DND-41 (cell line): ENCODE results near the gene LETM1.

ENCODE experiments used
- EZH2 ChIP-seq: IDR thresholded peaks from 3 replicates; pipeline ENCODE4 v1.6.1; 2012; ENCODE audit warnings: borderline replicate concordance, low read depth, mild to moderate bottlenecking, moderate library complexity, low read length, inconsistent platforms; ENCODE audit not compliant: severe bottlenecking
- TF ChIP-seq, protein P1 (sequence below): IDR thresholded peaks from 2 replicates; pipeline ENCODE4 v1.5.1; 2012; ENCODE audit warnings: borderline replicate concordance, low read length, moderate library complexity, mild to moderate bottlenecking; ENCODE audit not compliant: poor library complexity, severe bottlenecking; ENCODE audit errors: extremely low read depth

GRCh38 chr4:1826531-1827350, 29.2 kb downstream of the LETM1 start:
- TF ChIP-seq, protein P1, sequence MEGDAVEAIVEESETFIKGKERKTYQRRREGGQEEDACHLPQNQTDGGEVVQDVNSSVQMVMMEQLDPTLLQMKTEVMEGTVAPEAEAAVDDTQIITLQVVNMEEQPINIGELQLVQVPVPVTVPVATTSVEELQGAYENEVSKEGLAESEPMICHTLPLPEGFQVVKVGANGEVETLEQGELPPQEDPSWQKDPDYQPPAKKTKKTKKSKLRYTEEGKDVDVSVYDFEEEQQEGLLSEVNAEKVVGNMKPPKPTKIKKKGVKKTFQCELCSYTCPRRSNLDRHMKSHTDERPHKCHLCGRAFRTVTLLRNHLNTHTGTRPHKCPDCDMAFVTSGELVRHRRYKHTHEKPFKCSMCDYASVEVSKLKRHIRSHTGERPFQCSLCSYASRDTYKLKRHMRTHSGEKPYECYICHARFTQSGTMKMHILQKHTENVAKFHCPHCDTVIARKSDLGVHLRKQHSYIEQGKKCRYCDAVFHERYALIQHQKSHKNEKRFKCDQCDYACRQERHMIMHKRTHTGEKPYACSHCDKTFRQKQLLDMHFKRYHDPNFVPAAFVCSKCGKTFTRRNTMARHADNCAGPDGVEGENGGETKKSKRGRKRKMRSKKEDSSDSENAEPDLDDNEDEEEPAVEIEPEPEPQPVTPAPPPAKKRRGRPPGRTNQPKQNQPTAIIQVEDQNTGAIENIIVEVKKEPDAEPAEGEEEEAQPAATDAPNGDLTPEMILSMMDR: peak; percentile 10
- TF ChIP-seq EZH2: no peak
